Stimulated activated CD4-positive, alpha-beta T cell treated with anti-CD3 and anti-CD28 coated beads, Interleukin-12 subunit alpha, Interleukin-12 subunit beta, amount 100 ng/mL, for 24 hours (primary cell): ENCODE data around the gene KAT2A.
"Not testable (repeated sequence)": the region's sequence is repeated elsewhere in the genome, so short reads cannot be mapped to it uniquely, and the experiment has no call there.

Experiments
- DNase-seq, 2 experiments: peaks; one replicate each; pipeline ENCODE4 v3.0.0-alpha.2; 2020; ENCODE audit warnings: low read depth in 2 of 2

Gene KAT2A

GRCh38 chr17:42120770-42121769 lies at the start of gene KAT2A:
Gene KAT2A, minus strand, starts transcription at chr17:42121367. Its CDS starts 63 bp downstream, at chr17:42121304.
- peak; percentile 63 to 70 for DNase-seq

GRCh38 chr17:42169351-42169750 lies 48.2 kb upstream of the KAT2A start:
- no peak for DNase-seq

GRCh38 chr17:42167807-42168206 lies 46.6 kb upstream of the KAT2A start:
- DNase-seq, result no peak

- no peak for DNase-seq
Observed at GRCh38 chr17:42166196-42166763, 45.1 kb upstream of the KAT2A start.

- no peak for DNase-seq
Observed at GRCh38 chr17:42165751-42166150, 44.6 kb upstream of the KAT2A start.

- no peak for DNase-seq
Observed at GRCh38 chr17:42163696-42164407, 42.7 kb upstream of the KAT2A start.

- DNase-seq, result peak in 1 of 2 experiments; percentile 46
Observed at GRCh38 chr17:42163113-42163512, 41.9 kb upstream of the KAT2A start.

- DNase-seq, result no peak
Observed at GRCh38 chr17:42160531-42160910, 39.4 kb upstream of the KAT2A start.

- no peak for DNase-seq
Observed at GRCh38 chr17:42159796-42160530, 38.8 kb upstream of the KAT2A start.

- DNase-seq, result no peak
Observed at GRCh38 chr17:42155614-42156045, 34.5 kb upstream of the KAT2A start.

GRCh38 chr17:42153919-42154742 lies 33.0 kb upstream of the KAT2A start:
- no peak for DNase-seq

- no peak for DNase-seq
Observed at GRCh38 chr17:42146911-42147607, 25.9 kb upstream of the KAT2A start.

- not testable (repeated sequence) for DNase-seq
Observed at GRCh38 chr17:42143138-42143537, 22.0 kb upstream of the KAT2A start.

GRCh38 chr17:42142371-42142896 lies 21.3 kb upstream of the KAT2A start:
- DNase-seq, result no peak

- no peak for DNase-seq
Observed at GRCh38 chr17:42141382-42141781, 20.2 kb upstream of the KAT2A start.

- not testable (repeated sequence) for DNase-seq
Observed at GRCh38 chr17:42140690-42141089, 19.5 kb upstream of the KAT2A start.

GRCh38 chr17:42138749-42139492 lies 17.8 kb upstream of the KAT2A start:
- DNase-seq, result no peak

GRCh38 chr17:42136654-42137051 lies 15.5 kb upstream of the KAT2A start:
- DNase-seq, result no peak
